Liver (tissue), 9 donors: ENCODE data around the gene GAS7. TPM values are rescaled to one million over a fixed set of nuclear protein-coding genes. Genes with fewer than 3 reads are reported as not detected.

Source experiments
- DNase-seq: peaks from one replicate; pipeline ENCODE4 v3.0.0-alpha.2; 2017; ENCODE audit warnings: low spot score
- H3K27ac ChIP-seq, 2 donors: one replicate each; pipeline ENCODE4 v1.7.0; 2013; ENCODE audit warnings: inconsistent platforms in 2 of 2, low read length in 2 of 2, control low read depth in 1 of 2, low read depth in 1 of 2, mild to moderate bottlenecking in 1 of 2
- H3K27me3 ChIP-seq, 4 donors: one replicate each; pipeline versions ENCODE4 v1.6.1 to v1.7.0; 2013; ENCODE audit warnings: low read length in 3 of 4, inconsistent platforms in 1 of 4, mild to moderate bottlenecking in 1 of 4, moderate library complexity in 1 of 4; ENCODE audit not compliant: control insufficient read depth in 4 of 4, insufficient read depth in 4 of 4
- H3K36me3 ChIP-seq, 4 donors: one replicate each; pipeline versions ENCODE4 v1.6.1 to v1.7.0; 2013; ENCODE audit warnings: low read length in 3 of 4, mild to moderate bottlenecking in 3 of 4, low read depth in 1 of 4, moderate library complexity in 1 of 4; ENCODE audit not compliant: control insufficient read depth in 4 of 4, insufficient read depth in 3 of 4
- H3K4me1 ChIP-seq, 4 donors: one replicate each; pipeline versions ENCODE4 v1.6.1 to v1.7.0; 2013; ENCODE audit warnings: low read length in 3 of 4, mild to moderate bottlenecking in 3 of 4, moderate library complexity in 1 of 4; ENCODE audit not compliant: control insufficient read depth in 4 of 4, insufficient read depth in 4 of 4
- H3K4me3 ChIP-seq, 3 donors: one replicate each; pipeline versions ENCODE4 v1.6.1 to v1.7.0; 2013; ENCODE audit warnings: low read length in 3 of 3, control low read depth in 1 of 3, low read depth in 1 of 3, mild to moderate bottlenecking in 1 of 3
- H3K9ac ChIP-seq, 2 donors: one replicate each; pipeline ENCODE4 v1.7.0; 2013; ENCODE audit warnings: low read length in 2 of 2, mild to moderate bottlenecking in 2 of 2, moderate library complexity in 2 of 2, control low read depth in 1 of 2, low read depth in 1 of 2
- H3K9me3 ChIP-seq, 4 donors: one replicate each; pipeline versions ENCODE4 v1.6.1 to v1.7.0; 2013; ENCODE audit warnings: low read length in 3 of 4; ENCODE audit not compliant: control insufficient read depth in 4 of 4
- EGR1 ChIP-seq, 2 donors: IDR thresholded peaks; 2 replicates each; pipeline ENCODE4 v1.6.1; 2016 to 2018; ENCODE audit warnings: antibody characterized with exemption in 2 of 2, low read depth in 2 of 2
- FOXA1 ChIP-seq: IDR thresholded peaks from 2 replicates; pipeline ENCODE4 v1.6.1; 2016; ENCODE audit warnings: antibody characterized with exemption
- FOXA2 ChIP-seq: IDR thresholded peaks from 2 replicates; pipeline ENCODE4 v1.6.1; 2016; ENCODE audit warnings: antibody characterized with exemption
- GABPA ChIP-seq, 2 donors: IDR thresholded peaks in 1 of 2; conservative IDR thresholded peaks in 1 of 2; 2 replicates each; pipeline ENCODE4 v1.6.1; 2016; ENCODE audit warnings: antibody characterized with exemption in 2 of 2, mild to moderate bottlenecking in 1 of 2, moderate library complexity in 1 of 2
- HNF4A ChIP-seq, 2 donors: conservative IDR thresholded peaks; 2 replicates each; pipeline ENCODE4 v1.6.1; 2016; ENCODE audit warnings: antibody characterized with exemption in 2 of 2, mild to moderate bottlenecking in 2 of 2
- HNF4G ChIP-seq: IDR thresholded peaks from 2 replicates; pipeline ENCODE4 v1.6.1; 2016; ENCODE audit warnings: antibody characterized with exemption
- JUND ChIP-seq, 2 donors: IDR thresholded peaks; 2 replicates each; pipeline ENCODE4 v1.6.1; 2016; ENCODE audit warnings: antibody characterized with exemption in 2 of 2
- NR2F2 ChIP-seq: IDR thresholded peaks from 2 replicates; pipeline ENCODE4 v1.6.1; 2016; ENCODE audit warnings: antibody characterized with exemption
- RAD21 ChIP-seq, 2 donors: IDR thresholded peaks; 2 replicates each; pipeline ENCODE4 v1.6.1; 2016; ENCODE audit warnings: antibody characterized with exemption in 2 of 2, mild to moderate bottlenecking in 2 of 2
- RXRA ChIP-seq, 2 donors: IDR thresholded peaks; 2 replicates each; pipeline ENCODE4 v1.6.1; 2017 to 2018; ENCODE audit warnings: antibody characterized with exemption in 2 of 2, mild to moderate bottlenecking in 1 of 2
- TAF1 ChIP-seq: conservative IDR thresholded peaks from 2 replicates; pipeline ENCODE4 v1.6.1; 2016; ENCODE audit warnings: antibody characterized with exemption, mild to moderate bottlenecking
- YY1 ChIP-seq: IDR thresholded peaks from 2 replicates; pipeline ENCODE4 v1.6.1; 2016; ENCODE audit warnings: antibody characterized with exemption, mild to moderate bottlenecking
- WGBS: extraction: QIAGEN DNeasy Blood & Tissue Kit; methylation state at CpG from one replicate; pipeline ENCODE4 v1.1.7; 2013; 5-methylcytosine and 5-hydroxymethylcytosine counted together
- polyA plus RNA-seq, 2 donors: library from polyadenylated mRNA; stranded (reverse) in 1 of 2; unstranded in 1 of 2; fragments of 200-250 nt in 1 of 2; fragments of >200 nt in 1 of 2; fragmentation: Nextera tagmentation in 1 of 2; extraction: Ambion mirVana in 1 of 2; gene quantifications; one replicate each; pipeline versions ENCODE4 v1.2.1 to v1.2.3, GENCODE V29; 2013 to 2015
- total RNA-seq, 2 donors: library from RNA; depleted of rRNA; stranded (reverse); fragments of >200 nt; gene quantifications; one replicate each; pipeline ENCODE4 v1.2.3, GENCODE V29; 2014
- TF ChIP-seq, protein P1 (sequence below): IDR thresholded peaks from 2 replicates; pipeline ENCODE4 v1.6.1; 2016; ENCODE audit warnings: antibody characterized with exemption
- TF ChIP-seq, protein P2 (sequence below): IDR thresholded peaks from 2 replicates; pipeline ENCODE4 v1.6.1; 2016; ENCODE audit warnings: antibody characterized with exemption, mild to moderate bottlenecking
- TF ChIP-seq, protein P3 (sequence below): IDR thresholded peaks from 2 replicates; pipeline ENCODE4 v1.6.1; 2016; ENCODE audit warnings: antibody characterized with exemption
- TF ChIP-seq, protein P4 (sequence below): fragments of 150-350 bp; IDR thresholded peaks from 2 replicates; pipeline ENCODE4 v1.5.1; 2017; ENCODE audit warnings: improper control_type of control experiment, low read depth, low read length; ENCODE audit not compliant: missing input control
- donor health status: healthy.
- donor health status: healthy.
- donor health status: healthy.
- donor health status: healthy.
- donor health status: healthy.

Gene GAS7
- total and polyA plus RNA-seq, 4 donors = 0.79 to 6.1 (median 2.5) TPM

DNA sequence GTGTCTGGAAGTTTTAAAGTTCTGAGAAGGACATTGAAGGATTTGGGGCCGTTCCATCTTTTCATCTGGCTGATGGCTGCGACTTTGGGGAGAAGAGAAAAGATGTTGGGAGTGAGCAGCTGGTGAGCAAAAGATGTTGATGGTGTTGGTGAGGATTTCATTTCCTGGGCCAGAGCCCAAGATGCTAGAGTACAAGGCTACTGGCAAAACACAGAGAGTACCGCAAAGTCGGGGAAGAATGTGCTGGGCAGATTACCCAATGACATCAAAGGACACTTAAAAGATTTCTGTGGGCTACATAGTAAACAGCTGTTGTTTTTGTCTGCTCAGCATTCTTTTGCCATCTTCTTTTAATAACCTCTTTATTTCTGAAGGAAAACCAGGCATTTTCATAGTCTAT is 49.4 kb upstream of the GAS7 start:
- H3K27me3 ChIP-seq = no peaks in the 10 kb centered on the region
- TF ChIP-seq, protein P1, sequence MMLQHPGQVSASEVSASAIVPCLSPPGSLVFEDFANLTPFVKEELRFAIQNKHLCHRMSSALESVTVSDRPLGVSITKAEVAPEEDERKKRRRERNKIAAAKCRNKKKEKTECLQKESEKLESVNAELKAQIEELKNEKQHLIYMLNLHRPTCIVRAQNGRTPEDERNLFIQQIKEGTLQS = no peak
- TF ChIP-seq GABPA (IDR thresholded peaks at IDR 0.05 in 1 of 2, conservative IDR thresholded peaks at IDR 0.05 in 1 of 2) = no peak
- no peak for TF ChIP-seq RAD21 (IDR thresholded peaks at IDR 0.05)
- TF ChIP-seq HNF4G = no peak
- no peak for TF ChIP-seq HNF4A (conservative IDR thresholded peaks at IDR 0.05)
- TF ChIP-seq NR2F2 = no peak
- TF ChIP-seq, protein P2, sequence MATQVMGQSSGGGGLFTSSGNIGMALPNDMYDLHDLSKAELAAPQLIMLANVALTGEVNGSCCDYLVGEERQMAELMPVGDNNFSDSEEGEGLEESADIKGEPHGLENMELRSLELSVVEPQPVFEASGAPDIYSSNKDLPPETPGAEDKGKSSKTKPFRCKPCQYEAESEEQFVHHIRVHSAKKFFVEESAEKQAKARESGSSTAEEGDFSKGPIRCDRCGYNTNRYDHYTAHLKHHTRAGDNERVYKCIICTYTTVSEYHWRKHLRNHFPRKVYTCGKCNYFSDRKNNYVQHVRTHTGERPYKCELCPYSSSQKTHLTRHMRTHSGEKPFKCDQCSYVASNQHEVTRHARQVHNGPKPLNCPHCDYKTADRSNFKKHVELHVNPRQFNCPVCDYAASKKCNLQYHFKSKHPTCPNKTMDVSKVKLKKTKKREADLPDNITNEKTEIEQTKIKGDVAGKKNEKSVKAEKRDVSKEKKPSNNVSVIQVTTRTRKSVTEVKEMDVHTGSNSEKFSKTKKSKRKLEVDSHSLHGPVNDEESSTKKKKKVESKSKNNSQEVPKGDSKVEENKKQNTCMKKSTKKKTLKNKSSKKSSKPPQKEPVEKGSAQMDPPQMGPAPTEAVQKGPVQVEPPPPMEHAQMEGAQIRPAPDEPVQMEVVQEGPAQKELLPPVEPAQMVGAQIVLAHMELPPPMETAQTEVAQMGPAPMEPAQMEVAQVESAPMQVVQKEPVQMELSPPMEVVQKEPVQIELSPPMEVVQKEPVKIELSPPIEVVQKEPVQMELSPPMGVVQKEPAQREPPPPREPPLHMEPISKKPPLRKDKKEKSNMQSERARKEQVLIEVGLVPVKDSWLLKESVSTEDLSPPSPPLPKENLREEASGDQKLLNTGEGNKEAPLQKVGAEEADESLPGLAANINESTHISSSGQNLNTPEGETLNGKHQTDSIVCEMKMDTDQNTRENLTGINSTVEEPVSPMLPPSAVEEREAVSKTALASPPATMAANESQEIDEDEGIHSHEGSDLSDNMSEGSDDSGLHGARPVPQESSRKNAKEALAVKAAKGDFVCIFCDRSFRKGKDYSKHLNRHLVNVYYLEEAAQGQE = no peak
- TF ChIP-seq, protein P3, sequence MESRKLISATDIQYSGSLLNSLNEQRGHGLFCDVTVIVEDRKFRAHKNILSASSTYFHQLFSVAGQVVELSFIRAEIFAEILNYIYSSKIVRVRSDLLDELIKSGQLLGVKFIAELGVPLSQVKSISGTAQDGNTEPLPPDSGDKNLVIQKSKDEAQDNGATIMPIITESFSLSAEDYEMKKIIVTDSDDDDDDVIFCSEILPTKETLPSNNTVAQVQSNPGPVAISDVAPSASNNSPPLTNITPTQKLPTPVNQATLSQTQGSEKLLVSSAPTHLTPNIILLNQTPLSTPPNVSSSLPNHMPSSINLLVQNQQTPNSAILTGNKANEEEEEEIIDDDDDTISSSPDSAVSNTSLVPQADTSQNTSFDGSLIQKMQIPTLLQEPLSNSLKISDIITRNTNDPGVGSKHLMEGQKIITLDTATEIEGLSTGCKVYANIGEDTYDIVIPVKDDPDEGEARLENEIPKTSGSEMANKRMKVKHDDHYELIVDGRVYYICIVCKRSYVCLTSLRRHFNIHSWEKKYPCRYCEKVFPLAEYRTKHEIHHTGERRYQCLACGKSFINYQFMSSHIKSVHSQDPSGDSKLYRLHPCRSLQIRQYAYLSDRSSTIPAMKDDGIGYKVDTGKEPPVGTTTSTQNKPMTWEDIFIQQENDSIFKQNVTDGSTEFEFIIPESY = no peak
- no peak for TF ChIP-seq FOXA2
- no peaks in the 10 kb centered on the region for H3K9me3 ChIP-seq
- no peaks in the 10 kb centered on the region for H3K4me1 ChIP-seq
- no peak overlapping the region for H3K9ac ChIP-seq
- DNase-seq = no peak
- H3K4me3 ChIP-seq = no peak overlapping the region
- WGBS = 59% methylated on average over 4 of the region's 4 CpGs
- no peak overlapping the region for H3K27ac ChIP-seq
- no peaks in the 10 kb centered on the region for H3K36me3 ChIP-seq

DNA sequence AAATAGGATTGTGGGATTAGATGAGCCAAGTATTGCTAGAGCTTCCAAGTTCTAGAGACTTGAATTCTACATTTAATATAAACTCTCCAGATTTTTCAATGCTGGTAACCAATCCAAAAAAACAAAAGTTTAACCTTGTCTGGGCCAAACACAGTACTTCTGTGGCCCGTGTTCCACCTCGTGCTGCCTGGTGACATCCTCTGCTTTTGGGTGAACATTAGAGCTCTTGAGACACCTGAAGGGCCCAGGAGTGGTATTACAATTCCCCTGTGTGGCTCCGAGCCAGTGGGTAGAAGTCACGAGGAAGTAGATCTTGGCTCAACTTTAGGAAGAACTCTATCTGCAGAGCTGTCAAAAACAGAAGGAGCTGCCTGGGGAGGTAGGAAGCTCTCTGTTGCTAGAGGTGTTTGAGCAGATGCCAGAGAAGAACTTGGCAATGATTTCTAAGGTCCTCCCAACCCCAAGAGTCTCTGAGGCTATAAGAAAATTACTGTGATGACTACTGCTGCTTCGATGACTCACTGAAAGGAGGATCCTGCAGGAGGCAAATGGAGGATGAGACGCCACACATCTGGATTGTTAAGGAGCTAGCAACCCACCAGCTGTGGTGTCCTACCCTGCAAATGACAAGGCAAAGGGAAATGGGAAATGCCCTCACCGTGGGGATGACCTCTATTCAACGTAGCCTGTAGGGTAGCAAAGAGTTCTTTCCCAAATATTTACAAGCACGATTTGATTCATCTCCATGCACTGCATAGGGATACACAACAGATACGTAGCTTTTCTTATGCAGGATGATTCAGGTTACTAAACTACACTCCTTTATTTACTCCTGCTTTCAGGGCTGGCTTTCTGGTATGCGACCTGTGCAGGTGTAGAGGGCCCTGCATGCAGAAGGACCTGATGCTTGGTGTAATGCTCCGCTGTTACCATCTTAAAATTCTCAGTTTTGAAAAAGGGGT is 45.8 kb upstream of the GAS7 start:
- Histone ChIP-seq H3K36me3 (no peaks in the 10 kb centered on the region), H3K9ac (no peak overlapping the region), H3K4me3 (no peak overlapping the region), H3K9me3 (no peaks in the 10 kb centered on the region), H3K27ac (no peak overlapping the region), H3K4me1 (no peaks in the 10 kb centered on the region), H3K27me3 (no peaks in the 10 kb centered on the region)
- WGBS = 66% methylated on average over 12 of the region's 12 CpGs
- DNase-seq = no peak
- TF ChIP-seq, protein P3 = no peak
- no peak for TF ChIP-seq HNF4A (conservative IDR thresholded peaks at IDR 0.05)
- no peak for TF ChIP-seq YY1
- TF ChIP-seq, protein P4, sequence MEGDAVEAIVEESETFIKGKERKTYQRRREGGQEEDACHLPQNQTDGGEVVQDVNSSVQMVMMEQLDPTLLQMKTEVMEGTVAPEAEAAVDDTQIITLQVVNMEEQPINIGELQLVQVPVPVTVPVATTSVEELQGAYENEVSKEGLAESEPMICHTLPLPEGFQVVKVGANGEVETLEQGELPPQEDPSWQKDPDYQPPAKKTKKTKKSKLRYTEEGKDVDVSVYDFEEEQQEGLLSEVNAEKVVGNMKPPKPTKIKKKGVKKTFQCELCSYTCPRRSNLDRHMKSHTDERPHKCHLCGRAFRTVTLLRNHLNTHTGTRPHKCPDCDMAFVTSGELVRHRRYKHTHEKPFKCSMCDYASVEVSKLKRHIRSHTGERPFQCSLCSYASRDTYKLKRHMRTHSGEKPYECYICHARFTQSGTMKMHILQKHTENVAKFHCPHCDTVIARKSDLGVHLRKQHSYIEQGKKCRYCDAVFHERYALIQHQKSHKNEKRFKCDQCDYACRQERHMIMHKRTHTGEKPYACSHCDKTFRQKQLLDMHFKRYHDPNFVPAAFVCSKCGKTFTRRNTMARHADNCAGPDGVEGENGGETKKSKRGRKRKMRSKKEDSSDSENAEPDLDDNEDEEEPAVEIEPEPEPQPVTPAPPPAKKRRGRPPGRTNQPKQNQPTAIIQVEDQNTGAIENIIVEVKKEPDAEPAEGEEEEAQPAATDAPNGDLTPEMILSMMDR = no peak
- TF ChIP-seq TAF1 = no peak
- no peak for TF ChIP-seq GABPA (IDR thresholded peaks at IDR 0.05 in 1 of 2, conservative IDR thresholded peaks at IDR 0.05 in 1 of 2)
- no peak for TF ChIP-seq FOXA2
- TF ChIP-seq HNF4G = no peak
- no peak for TF ChIP-seq FOXA1
- TF ChIP-seq, protein P1 = no peak
- TF ChIP-seq RAD21 (IDR thresholded peaks at IDR 0.05) = no peak
- TF ChIP-seq EGR1 (IDR thresholded peaks at IDR 0.05; ENCODE audit: low read depth in 2 of 2) = no peak
- TF ChIP-seq, protein P2 = no peak
- no peak for TF ChIP-seq RXRA (IDR thresholded peaks at IDR 0.05)
- no peak for TF ChIP-seq JUND (IDR thresholded peaks at IDR 0.05)
